ENCODE results near the gene EGFR.

The EGFR gene

GRCh38 chr7:55063061-55063460, 44.2 kb downstream of the EGFR start:
- DNase-seq (ENCODE audit: low read depth) = no peak

DNA sequence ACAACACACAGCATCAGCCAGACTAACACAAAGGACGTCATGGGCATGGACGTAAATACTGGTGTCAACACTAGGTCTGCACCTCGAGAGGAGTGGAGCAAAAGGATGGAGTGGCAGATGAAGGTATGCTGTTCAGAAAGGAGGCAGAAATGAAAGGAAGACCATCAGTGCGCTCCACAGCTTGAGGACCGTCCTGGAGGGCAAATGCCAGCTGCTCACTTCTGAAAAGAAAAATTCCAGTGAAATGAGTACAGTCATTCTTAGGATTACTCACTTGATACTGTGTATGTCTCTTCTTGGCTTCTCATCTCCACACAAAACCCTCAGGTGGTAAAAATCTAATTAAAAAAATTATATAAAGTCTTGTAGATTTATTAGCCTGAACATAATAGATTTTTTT, 44.8 kb downstream of the EGFR start:
- no peak for DNase-seq (ENCODE audit: low read depth)

GRCh38 chr7:55065079-55065478, 46.3 kb downstream of the EGFR start:
- DNase-seq (ENCODE audit: low read depth) = no peak

DNA sequence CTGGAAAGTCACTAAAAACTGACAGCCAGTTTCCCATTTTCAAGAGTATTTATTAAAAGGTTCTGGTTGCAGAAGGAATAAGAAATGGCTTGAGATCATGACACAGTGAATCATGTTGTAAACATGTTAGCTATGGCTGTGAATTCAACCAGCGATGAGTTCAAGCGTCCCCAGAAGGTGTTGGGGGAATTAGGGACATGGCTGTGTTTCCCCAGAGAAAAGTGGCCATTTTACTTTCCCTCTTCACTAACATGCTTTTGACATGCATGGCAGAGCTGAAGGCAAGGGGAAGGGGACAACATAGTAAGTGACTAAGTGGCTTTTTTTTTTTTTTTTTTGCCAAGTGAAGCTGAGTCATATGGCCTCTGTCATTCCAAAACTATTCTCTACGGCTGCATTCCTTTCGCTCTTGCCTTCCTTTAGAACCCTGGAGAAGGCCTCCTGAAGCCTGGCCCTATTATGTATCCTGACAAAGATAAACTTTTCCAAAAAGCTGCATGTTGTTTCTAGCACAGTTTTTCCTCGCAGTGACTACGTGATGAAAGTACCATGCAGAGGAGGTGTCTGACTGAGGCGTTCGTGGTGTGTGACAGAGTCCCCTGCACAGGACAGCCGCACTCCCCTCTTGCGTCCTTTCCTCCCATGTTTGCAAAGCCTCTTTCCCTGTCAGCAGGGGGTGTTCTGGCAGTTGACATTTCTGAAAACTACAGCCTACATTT, 46.9 kb downstream of the EGFR start:
- no peak for DNase-seq (ENCODE audit: low read depth)

DNA sequence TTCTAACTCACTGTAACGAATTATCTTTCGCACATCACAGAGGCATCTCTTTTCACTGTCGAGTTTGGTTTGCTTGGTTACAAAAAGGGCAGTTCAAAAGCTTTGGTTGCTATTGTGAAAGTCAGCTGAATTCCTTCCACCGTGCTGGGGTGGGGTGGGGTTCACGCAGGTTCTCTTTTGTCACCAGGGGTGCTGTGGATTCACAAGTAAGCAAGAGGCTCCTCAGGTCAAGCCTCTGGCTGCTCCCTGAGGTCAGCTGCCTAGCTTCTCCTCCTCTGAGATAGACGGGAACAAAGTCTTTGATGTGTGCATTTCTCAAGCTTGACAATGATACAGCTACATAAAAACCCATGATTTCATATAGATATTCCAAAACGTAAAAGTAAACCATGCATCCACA, 47.7 kb downstream of the EGFR start:
- no peak for DNase-seq (ENCODE audit: low read depth)

DNA sequence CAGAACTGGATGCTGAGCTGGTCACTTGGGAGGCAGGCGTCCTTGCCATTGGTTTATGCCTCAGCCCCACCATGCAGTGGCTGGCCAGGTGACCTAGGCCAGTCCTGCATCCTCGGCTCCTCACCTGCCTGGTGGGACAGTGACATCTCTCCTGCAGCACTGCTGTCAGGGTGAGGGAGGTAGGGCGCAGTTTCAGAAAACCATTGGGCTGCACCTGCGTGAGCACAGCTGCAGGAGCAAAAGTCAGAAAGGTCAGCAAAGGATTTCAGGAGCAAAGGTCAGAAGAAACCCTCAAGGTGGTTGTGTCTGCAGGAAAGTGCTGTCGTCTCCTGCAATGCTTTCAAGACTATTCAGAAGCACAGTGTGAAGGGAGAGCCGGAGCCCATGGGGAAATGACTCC, 48.1 kb downstream of the EGFR start:
- DNase-seq (ENCODE audit: low read depth) = no peak

DNA sequence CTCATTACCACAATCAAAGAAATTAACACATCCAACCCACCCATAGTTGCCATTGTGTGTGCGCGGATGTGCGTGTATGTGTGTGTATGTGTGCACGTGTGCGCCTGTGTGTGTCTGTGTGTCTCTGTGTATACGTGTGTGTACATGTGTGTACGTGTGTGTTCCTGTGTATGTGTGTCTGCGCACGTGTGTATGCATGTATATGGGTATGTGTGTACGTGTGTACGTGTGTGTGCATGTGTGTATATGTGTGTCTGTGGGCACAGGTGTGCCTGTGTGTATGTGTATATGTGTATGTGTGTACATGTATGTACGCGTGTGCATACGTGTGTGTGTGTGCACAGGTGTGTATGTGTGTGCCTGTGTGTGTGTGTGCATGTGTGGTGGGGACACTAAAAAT, 48.9 kb downstream of the EGFR start:
- no peak for DNase-seq (ENCODE audit: low read depth)

- DNase-seq (ENCODE audit: low read depth) = no peak
Observed at GRCh38 chr7:55069271-55069792, 50.5 kb downstream of the EGFR start.

GRCh38 chr7:55070271-55070743, 51.5 kb downstream of the EGFR start:
- DNase-seq (ENCODE audit: low read depth) = no peak

GRCh38 chr7:55070854-55071253, 52.0 kb downstream of the EGFR start:
- no peak for DNase-seq (ENCODE audit: low read depth)

- no peak for DNase-seq (ENCODE audit: low read depth)
Observed at GRCh38 chr7:55071411-55072175, 52.8 kb downstream of the EGFR start.

GRCh38 chr7:55072251-55072650, 53.4 kb downstream of the EGFR start:
- DNase-seq (ENCODE audit: low read depth) = no peak

DNA sequence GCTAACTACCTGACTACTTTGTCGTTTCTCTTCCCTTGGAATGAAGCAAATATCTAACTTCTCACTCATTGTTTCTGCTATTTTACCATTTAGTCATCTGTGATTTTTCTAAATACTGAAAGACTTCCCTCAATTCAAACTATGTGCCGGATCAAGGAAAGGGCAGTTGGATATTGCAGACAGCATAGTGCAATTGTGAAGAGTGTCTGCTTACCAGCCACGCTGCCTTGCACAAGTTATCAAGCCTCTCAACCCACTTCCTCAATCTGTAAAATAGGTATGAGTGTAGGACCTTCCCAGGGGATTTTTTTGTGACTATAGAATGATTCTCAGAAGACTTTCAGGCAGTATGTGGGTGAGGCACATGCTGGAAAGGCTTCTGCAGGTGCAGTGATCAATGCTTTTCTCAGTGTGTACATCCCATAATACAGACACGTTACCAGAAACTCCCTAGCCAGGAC, 54.3 kb downstream of the EGFR start:
- DNase-seq (ENCODE audit: low read depth) = no peak

- DNase-seq (ENCODE audit: low read depth) = no peak
Observed at GRCh38 chr7:55073976-55074528, 55.2 kb downstream of the EGFR start.

DNA sequence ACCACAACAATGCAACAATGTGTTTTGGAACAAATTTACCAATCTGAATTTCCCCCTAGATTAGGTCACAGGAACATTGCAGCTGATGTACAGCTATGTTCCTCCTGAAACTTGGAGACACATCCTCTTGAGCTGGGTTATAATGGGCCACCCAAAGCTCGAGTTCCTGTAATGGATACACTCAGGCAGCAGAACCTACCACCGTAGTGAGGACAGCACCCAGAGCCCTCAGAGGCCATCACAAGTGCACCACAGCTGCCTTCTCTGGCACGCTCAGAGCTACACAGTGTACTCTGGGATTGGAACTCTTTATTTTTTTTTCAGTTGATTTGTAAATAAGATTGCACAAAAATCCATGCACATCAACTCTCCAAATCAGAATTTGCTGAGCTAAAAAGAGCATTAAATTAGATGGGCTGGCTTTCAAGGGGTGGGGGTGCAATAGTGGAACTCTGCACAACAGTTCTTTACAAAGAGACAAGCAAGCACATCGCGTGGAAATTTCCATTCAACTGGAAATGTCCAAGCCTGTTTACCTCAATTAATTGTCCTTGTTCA, 56.7 kb downstream of the EGFR start:
- no peak for DNase-seq (ENCODE audit: low read depth)

DNA sequence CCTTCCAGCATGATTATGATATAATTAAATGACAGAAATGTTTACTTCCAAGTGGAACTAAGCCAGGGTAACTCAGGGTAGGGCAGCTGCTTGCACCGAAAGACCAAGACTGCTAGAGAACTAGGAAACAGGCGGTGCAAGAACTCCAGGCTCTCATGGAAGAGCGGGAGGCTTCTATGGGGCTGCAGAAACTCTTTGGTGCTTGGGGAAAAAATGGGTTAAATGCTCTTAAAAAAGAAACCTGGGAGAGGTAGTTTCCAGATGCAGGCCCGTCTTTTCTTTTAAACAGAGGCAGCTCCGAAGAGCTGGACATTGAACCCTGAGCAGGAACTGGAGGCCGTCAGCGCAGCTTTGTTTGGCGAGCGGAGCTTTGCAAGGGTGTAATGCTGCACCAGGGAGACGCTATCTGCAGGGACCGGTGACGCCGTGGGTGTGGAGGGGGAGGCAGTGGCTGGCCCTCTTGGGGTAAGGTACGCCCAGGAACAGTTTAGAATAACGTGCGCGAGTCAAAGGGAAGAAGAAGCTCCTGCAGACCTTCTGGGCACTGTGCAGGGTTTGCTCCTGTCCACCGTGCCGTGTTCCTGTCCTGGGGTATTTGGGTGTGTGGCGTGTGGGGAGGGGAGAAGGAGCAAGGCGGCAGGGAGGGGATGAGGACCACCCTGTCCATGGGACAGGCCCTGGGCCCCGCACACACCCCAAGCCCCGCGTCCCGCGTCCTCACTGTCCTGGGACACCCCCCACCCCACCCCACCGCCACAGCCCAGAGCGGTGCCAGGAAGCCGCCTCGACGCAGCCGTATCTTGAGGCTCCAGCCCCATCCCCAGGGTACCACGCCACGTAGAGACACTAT, 59.0 kb downstream of the EGFR start:
- DNase-seq (ENCODE audit: low read depth) = no peak

GRCh38 chr7:55078465-55079372, 59.9 kb downstream of the EGFR start:
- DNase-seq (ENCODE audit: low read depth) = no peak

GRCh38 chr7:55080000-55080623, 61.3 kb downstream of the EGFR start:
- no peak for DNase-seq (ENCODE audit: low read depth)

GRCh38 chr7:55081068-55081467, 62.3 kb downstream of the EGFR start:
- DNase-seq (ENCODE audit: low read depth) = no peak
